Measurements from ENCODE around the gene PBX3. TPM values are rescaled to one million over a fixed set of nuclear protein-coding genes. Genes with fewer than 3 reads are reported as not detected.

Gene PBX3
- total RNA-seq, 1 experiment from 2014 or later: 8.8 TPM

DNA sequence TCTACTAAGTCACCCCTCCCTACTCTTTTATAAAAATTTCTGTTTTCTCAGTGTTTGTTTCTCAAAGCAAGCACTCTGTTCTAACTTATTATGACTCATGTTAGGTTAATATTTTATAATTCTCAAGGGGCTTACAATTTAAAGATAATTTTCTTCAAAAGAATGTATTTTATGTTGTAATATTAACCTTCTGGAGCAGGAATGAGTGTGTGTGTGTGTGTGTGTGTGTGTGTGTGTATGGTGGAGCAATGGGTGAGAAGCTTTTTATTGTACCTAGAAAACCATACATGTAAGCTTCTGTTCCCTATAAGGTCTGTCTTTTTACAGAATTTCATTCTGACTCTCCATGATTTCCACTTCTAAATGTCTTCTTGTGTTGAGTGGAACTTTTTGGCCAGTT is 63.0 kb downstream of the PBX3 start:
- no peaks in the 10 kb centered on the region for H3K9me2 ChIP-seq (replicated peaks; ENCODE audit: insufficient read depth, low read length)
- no peak overlapping the region for H3K4me3 ChIP-seq (ENCODE audit: low read length)
- H3K9me3 ChIP-seq (ENCODE audit: low read length): no peaks in the 10 kb centered on the region
- H3K79me2 ChIP-seq (ENCODE audit: low read length): no peaks in the 10 kb centered on the region
- no peak for DNase-seq
- H4K20me1 ChIP-seq (ENCODE audit: insufficient read depth, low read depth, low read length): no peaks in the 10 kb centered on the region
- H3K4me1 ChIP-seq (ENCODE audit: low read length): no peaks in the 10 kb centered on the region
- H3K27me3 ChIP-seq (ENCODE audit: low read length): no peaks in the 10 kb centered on the region
- H3K4me2 ChIP-seq (ENCODE audit: low read depth, low read length, poor library complexity, severe bottlenecking): no peak overlapping the region
- H2AFZ ChIP-seq (ENCODE audit: low read length): no peak overlapping the region
- no peak overlapping the region for H3K9ac ChIP-seq (ENCODE audit: low read length)
- H3K27ac ChIP-seq (ENCODE audit: low read length): no peak overlapping the region
- H3K36me3 ChIP-seq (ENCODE audit: insufficient read depth, low read length): no peaks in the 10 kb centered on the region

DNA sequence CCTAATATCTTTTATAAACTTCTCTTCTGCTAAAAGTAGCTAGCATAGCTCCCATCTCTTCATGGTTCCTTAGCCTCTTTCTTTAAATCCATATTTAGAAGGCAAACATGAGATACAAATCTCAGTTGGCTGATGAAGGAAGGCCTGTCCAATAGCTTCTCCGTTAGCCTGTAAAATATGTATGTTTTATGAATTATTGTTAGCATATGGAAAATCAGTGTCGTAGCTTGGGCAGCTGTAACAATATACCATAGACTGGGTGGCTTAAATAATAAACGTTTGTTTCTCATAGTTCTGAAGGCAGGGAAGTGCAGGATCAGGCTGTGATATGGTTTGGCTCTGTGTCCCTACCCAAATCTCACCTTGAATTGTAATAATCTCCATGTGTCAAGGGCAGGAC is 63.8 kb downstream of the PBX3 start:
- no peak overlapping the region for H3K9ac ChIP-seq (ENCODE audit: low read length)
- no peak for DNase-seq
- H3K36me3 ChIP-seq (ENCODE audit: insufficient read depth, low read length): no peaks in the 10 kb centered on the region
- no peaks in the 10 kb centered on the region for H4K20me1 ChIP-seq (ENCODE audit: insufficient read depth, low read depth, low read length)
- no peak overlapping the region for H2AFZ ChIP-seq (ENCODE audit: low read length)
- H3K27ac ChIP-seq (ENCODE audit: low read length): no peak overlapping the region
- no peaks in the 10 kb centered on the region for H3K9me2 ChIP-seq (replicated peaks; ENCODE audit: insufficient read depth, low read length)
- H3K9me3 ChIP-seq (ENCODE audit: low read length): no peaks in the 10 kb centered on the region
- no peaks in the 10 kb centered on the region for H3K79me2 ChIP-seq (ENCODE audit: low read length)
- H3K4me1 ChIP-seq (ENCODE audit: low read length): no peaks in the 10 kb centered on the region
- no peak overlapping the region for H3K4me2 ChIP-seq (ENCODE audit: low read depth, low read length, poor library complexity, severe bottlenecking)
- no peak overlapping the region for H3K4me3 ChIP-seq (ENCODE audit: low read length)
- H3K27me3 ChIP-seq (ENCODE audit: low read length): no peaks in the 10 kb centered on the region

DNA sequence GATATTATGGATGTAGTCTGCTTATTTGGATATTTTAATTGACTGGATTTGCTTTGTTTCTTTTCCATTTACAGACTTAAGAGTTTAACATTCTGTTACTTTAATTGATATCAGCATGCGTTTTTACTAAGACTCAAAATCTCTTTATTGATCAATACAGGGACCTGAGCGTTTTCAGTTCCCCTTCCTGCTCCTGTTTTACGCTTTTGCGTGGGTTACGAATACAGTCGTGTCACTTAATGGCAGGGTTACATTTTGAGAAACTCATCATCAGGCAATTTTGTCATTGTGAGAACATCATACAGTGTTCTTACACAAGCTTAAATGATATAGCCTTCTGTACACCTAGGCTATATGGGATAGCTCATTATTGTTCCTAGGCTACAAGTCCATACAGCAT is 65.2 kb downstream of the PBX3 start:
- Histone ChIP-seq H3K27ac (ENCODE audit: low read length) (no peak overlapping the region), H2AFZ (ENCODE audit: low read length) (no peak overlapping the region), H3K9me3 (ENCODE audit: low read length) (no peaks in the 10 kb centered on the region), H3K9me2 (replicated peaks; ENCODE audit: insufficient read depth, low read length) (no peaks in the 10 kb centered on the region), H3K79me2 (ENCODE audit: low read length) (no peaks in the 10 kb centered on the region), H3K36me3 (ENCODE audit: insufficient read depth, low read length) (no peaks in the 10 kb centered on the region), H3K4me3 (ENCODE audit: low read length) (no peak overlapping the region), H3K27me3 (ENCODE audit: low read length) (no peaks in the 10 kb centered on the region), H4K20me1 (ENCODE audit: insufficient read depth, low read depth, low read length) (no peaks in the 10 kb centered on the region), H3K4me1 (ENCODE audit: low read length) (no peaks in the 10 kb centered on the region), H3K4me2 (ENCODE audit: low read depth, low read length, poor library complexity, severe bottlenecking) (no peak overlapping the region), H3K9ac (ENCODE audit: low read length) (no peak overlapping the region)
- no peak for DNase-seq

DNA sequence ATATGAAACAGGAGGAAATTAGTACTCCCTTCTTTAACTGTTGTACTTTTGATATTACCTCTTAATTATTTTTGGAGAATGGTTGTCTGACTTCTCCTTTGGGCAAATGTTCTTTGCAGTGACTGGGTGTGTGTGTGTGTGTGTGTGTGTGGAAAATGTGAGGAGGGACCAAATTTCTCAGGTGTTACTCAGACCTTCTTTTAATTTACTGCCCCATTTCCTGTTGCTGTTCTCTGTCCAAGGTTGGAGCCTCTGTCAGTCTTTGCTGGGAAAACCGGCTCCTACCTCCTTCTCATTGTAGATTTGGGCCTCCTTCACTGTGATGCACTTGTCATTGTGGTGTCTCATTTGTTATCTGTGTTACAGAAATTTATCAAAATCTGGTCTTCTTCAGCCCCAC is 68.4 kb downstream of the PBX3 start:
- Histone ChIP-seq H3K27ac (ENCODE audit: low read length) (no peak overlapping the region), H3K36me3 (ENCODE audit: insufficient read depth, low read length) (no peaks in the 10 kb centered on the region), H3K9ac (ENCODE audit: low read length) (no peak overlapping the region), H3K9me2 (replicated peaks; ENCODE audit: insufficient read depth, low read length) (no peaks in the 10 kb centered on the region), H3K27me3 (ENCODE audit: low read length) (no peaks in the 10 kb centered on the region), H3K4me1 (ENCODE audit: low read length) (peaks cover 6% of the 10 kb centered on the region), H3K9me3 (ENCODE audit: low read length) (no peaks in the 10 kb centered on the region), H3K4me3 (ENCODE audit: low read length) (no peak overlapping the region), H3K4me2 (ENCODE audit: low read depth, low read length, poor library complexity, severe bottlenecking) (no peak overlapping the region), H4K20me1 (ENCODE audit: insufficient read depth, low read depth, low read length) (no peaks in the 10 kb centered on the region), H2AFZ (ENCODE audit: low read length) (no peak overlapping the region), H3K79me2 (ENCODE audit: low read length) (no peaks in the 10 kb centered on the region)
- no peak for DNase-seq

DNA sequence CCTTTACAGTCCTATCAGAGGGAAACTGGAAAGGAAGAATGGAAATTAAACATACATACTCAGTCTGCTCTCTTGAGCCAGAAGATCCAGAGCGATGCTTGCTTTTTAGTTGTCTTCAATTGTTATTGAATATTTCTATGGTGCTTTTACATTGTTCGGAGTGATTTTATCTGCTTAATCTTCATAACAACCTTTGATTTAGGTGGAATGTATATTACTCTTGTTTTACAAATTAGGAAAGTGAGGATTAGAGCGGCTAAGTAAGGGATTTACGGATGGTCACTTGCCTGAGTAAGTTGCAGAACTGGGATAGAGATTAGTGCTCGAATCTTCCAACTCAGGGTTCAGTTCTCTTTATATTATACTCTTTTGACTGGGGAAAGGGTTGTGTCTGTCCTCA is 69.1 kb downstream of the PBX3 start:
- Histone ChIP-seq H3K36me3 (ENCODE audit: insufficient read depth, low read length) (no peaks in the 10 kb centered on the region), H3K4me1 (ENCODE audit: low read length) (peaks cover 14% of the 10 kb centered on the region), H3K27me3 (ENCODE audit: low read length) (no peaks in the 10 kb centered on the region), H3K9me3 (ENCODE audit: low read length) (no peaks in the 10 kb centered on the region), H3K9me2 (replicated peaks; ENCODE audit: insufficient read depth, low read length) (no peaks in the 10 kb centered on the region), H3K27ac (ENCODE audit: low read length) (no peak overlapping the region), H3K9ac (ENCODE audit: low read length) (no peak overlapping the region), H3K4me2 (ENCODE audit: low read depth, low read length, poor library complexity, severe bottlenecking) (no peak overlapping the region), H4K20me1 (ENCODE audit: insufficient read depth, low read depth, low read length) (no peaks in the 10 kb centered on the region), H3K4me3 (ENCODE audit: low read length) (no peak overlapping the region), H3K79me2 (ENCODE audit: low read length) (no peaks in the 10 kb centered on the region), H2AFZ (ENCODE audit: low read length) (no peak overlapping the region)
- DNase-seq: no peak

DNA sequence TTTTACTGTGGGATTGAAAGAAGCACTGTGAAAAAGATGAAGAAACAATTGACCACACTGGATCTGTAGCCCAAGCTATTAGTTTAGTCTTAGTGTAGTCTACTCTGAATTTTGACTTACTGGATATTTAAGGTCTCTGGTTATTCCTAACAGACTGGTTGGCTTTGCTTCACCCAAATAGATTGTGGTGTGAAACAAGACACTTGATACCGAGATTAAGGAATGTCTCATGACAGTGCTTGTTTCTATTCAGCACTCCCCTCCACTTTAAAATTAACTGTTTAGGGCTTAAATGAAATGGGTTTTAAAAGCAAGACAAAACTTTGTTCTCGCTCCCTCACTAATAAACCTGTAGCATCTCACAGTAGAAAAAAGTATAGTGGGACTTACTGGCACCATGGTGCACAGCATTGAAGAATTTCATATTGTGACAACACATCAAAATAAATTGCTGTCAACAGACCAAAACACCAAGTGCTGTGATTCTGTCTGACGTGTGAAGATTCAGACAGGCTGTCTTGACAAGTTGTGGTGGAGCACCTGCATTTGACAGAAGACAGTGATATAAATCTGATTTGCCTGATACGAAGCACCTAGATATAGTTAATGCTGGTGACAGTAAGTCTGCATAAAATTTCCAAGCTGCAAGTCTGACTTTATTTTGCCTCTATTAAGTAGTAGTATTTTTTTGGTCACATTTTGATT is 73.1 kb downstream of the PBX3 start:
- Histone ChIP-seq H3K36me3 (ENCODE audit: insufficient read depth, low read length) (no peaks in the 10 kb centered on the region), H3K27me3 (ENCODE audit: low read length) (no peaks in the 10 kb centered on the region), H3K9ac (ENCODE audit: low read length) (no peak overlapping the region), H4K20me1 (ENCODE audit: insufficient read depth, low read depth, low read length) (no peaks in the 10 kb centered on the region), H3K4me1 (ENCODE audit: low read length) (peaks cover 18% of the 10 kb centered on the region), H3K4me3 (ENCODE audit: low read length) (no peak overlapping the region), H3K27ac (ENCODE audit: low read length) (no peak overlapping the region), H3K4me2 (ENCODE audit: low read depth, low read length, poor library complexity, severe bottlenecking) (peak overlapping the region; percentile 14), H2AFZ (ENCODE audit: low read length) (no peak overlapping the region), H3K9me3 (ENCODE audit: low read length) (no peaks in the 10 kb centered on the region), H3K9me2 (replicated peaks; ENCODE audit: insufficient read depth, low read length) (no peaks in the 10 kb centered on the region), H3K79me2 (ENCODE audit: low read length) (no peaks in the 10 kb centered on the region)
- DNase-seq: no peak

DNA sequence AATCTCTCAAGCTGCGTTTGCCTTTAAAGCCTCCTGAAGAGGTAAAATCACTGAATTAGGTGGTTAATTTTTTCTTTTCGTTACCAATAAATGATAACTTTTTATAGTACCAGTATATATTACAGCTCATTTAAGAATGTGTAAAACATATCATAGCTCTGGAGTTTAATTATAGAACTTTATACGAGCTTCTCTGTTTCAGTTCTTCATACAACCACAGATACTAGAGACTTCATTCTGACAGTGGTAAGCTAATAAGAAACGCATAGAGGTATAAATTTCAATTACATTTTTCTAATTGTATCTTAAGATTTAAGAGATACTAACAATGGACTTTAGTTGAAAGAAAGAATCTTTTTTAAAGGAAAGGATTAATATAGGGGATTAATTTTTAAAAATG is 73.9 kb downstream of the PBX3 start:
- Histone ChIP-seq H2AFZ (ENCODE audit: low read length) (no peak overlapping the region), H3K9me3 (ENCODE audit: low read length) (no peaks in the 10 kb centered on the region), H3K4me2 (ENCODE audit: low read depth, low read length, poor library complexity, severe bottlenecking) (peak overlapping the region; percentile 14), H3K36me3 (ENCODE audit: insufficient read depth, low read length) (no peaks in the 10 kb centered on the region), H3K9me2 (replicated peaks; ENCODE audit: insufficient read depth, low read length) (no peaks in the 10 kb centered on the region), H4K20me1 (ENCODE audit: insufficient read depth, low read depth, low read length) (no peaks in the 10 kb centered on the region), H3K27ac (ENCODE audit: low read length) (no peak overlapping the region), H3K79me2 (ENCODE audit: low read length) (no peaks in the 10 kb centered on the region), H3K4me1 (ENCODE audit: low read length) (peaks cover 18% of the 10 kb centered on the region), H3K9ac (ENCODE audit: low read length) (no peak overlapping the region), H3K27me3 (ENCODE audit: low read length) (no peaks in the 10 kb centered on the region), H3K4me3 (ENCODE audit: low read length) (no peak overlapping the region)
- DNase-seq: no peak

DNA sequence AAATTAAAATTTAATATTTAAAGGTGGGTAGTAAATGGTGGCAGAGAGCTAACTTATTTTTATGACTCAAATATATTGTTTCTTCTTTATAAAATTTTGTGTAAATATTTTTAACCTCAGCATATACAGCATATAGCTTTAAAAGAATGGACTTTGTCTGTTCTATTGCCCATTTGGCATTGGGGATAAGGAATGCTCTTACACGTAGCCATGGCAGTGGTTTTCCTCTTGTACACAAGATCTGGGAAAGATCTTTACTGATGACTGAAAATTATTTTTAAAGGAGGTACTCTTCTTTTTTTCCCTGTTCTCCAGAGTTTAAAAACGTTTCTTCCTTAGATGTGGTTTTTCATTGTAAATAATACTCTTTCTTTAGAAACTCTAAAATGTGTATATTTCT is 75.0 kb downstream of the PBX3 start:
- Histone ChIP-seq H4K20me1 (ENCODE audit: insufficient read depth, low read depth, low read length) (no peaks in the 10 kb centered on the region), H3K27ac (ENCODE audit: low read length) (no peak overlapping the region), H3K27me3 (ENCODE audit: low read length) (no peaks in the 10 kb centered on the region), H3K4me3 (ENCODE audit: low read length) (no peak overlapping the region), H3K4me2 (ENCODE audit: low read depth, low read length, poor library complexity, severe bottlenecking) (no peak overlapping the region), H3K9ac (ENCODE audit: low read length) (no peak overlapping the region), H2AFZ (ENCODE audit: low read length) (no peak overlapping the region), H3K36me3 (ENCODE audit: insufficient read depth, low read length) (no peaks in the 10 kb centered on the region), H3K4me1 (ENCODE audit: low read length) (peaks cover 18% of the 10 kb centered on the region), H3K9me2 (replicated peaks; ENCODE audit: insufficient read depth, low read length) (no peaks in the 10 kb centered on the region), H3K79me2 (ENCODE audit: low read length) (no peaks in the 10 kb centered on the region), H3K9me3 (ENCODE audit: low read length) (no peaks in the 10 kb centered on the region)
- DNase-seq: no peak

Measured in Karpas-422 (cell line).